Activated naive CD4-positive, alpha-beta T cell treated with Interleukin-2 at 50 U/mL for 16 hours (primary cell): ENCODE data around the gene ANAPC5.

Source experiments
- DNase-seq: peaks from one replicate; pipeline ENCODE4 v3.0.0-alpha.2; 2020

Gene ANAPC5

DNA sequence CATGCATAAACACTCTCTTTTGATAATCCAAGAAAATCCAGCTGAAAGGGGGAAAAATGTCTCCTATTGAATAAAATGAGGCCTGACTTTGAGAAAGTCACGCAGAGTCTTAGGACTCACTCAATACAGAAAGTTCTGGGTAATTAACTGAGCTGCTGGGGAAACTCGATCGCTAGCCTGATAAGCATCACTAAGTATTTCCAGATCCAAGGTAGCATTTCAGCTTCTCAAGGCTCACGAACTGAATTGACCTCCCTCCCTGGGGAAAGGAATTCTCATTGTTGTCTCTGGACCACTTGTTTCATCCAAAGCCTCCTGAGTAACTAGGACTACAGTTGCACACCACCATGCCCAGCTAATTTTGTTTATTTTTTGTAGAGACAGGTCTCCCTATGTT is 13.8 kb upstream of the ANAPC5 start:
- DNase-seq, result no peak

GRCh38 chr12:121365416-121366062 is 13.3 kb upstream of the ANAPC5 start:
- DNase-seq, result no peak

DNA sequence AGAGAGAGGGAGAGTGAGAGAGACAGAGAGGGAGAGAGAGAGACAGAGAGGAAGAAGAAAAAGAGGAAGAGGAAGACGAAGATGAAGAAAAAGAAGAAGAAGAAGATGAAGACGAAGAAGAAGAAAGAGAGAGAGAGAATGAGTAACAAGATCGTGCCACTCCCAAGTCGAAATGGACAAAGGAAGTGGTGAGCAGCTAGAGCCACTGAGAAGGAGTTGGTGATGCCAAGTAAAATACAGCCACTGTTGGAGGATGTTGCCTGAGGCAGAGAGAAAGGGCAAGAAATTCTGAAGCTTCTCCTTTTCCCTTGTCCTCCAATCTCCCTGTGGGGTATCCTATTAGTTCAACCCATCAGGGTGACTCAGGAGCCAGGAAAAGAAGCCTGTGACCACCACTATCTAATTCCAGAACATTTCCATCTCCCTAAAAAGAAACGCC is 12.5 kb upstream of the ANAPC5 start:
- DNase-seq, result no peak

DNA sequence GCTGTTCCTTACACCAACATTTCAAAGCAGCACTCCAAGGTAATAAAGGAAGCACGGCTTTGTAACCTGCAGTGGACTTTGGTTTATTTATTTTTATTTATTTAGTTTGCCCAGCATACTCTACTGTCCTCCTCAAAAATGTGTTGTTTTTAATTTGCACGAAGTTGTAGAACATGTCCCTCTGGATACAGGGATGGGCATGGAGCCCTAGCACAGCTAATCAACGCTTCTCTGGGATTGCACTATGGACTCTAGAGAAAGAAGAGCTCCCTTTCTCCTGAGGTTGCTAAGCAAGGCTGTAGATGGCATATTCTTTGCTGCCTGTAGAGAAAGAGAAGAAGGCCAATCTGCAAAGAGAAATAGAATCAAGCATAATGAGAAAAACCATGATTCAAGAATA is 5.9 kb upstream of the ANAPC5 start:
- DNase-seq, result no peak

- DNase-seq, result no peak
Measured at GRCh38 chr12:121357331-121357730, 5.1 kb upstream of the ANAPC5 start.

DNA sequence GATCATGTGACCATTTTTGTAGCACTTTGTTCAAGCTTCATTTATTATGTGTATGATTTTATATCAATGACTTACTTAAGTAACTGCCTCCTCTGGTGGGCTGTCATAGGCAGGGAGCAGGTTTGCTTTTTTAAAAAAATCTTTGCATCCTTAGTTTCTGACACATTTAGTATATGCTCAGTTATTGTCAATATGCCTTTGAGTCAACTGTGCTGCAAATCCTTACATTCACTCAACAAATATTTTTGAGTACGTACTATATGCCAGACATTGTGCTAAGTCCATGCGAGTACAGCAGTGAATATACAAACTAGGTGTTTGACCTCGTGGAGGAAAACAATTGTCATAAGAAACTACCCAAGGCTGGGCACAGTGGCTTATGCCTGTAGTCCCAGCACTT is 4.4 kb upstream of the ANAPC5 start:
- DNase-seq, result no peak

- DNase-seq, result no peak
Measured at GRCh38 chr12:121355818-121356217, 3.6 kb upstream of the ANAPC5 start.

DNA sequence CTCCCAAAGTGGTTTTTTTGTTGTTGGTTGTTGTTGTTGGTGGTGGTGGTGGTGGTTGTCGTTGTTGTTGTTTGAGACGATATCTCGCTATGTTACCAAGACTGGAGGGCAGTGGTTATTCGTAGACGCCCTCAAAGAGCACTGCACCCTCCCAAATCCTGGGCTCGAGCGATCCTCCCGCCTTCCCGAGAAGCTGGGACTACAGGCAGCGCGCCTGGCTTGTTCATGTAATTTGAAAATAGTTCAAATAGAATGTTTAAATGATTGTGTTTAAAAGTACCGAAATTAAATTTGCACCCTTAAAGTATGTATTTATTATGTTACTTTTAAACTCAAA is 439 bp upstream of the ANAPC5 start:
- no peak for DNase-seq

GRCh38 chr12:121346747-121347146 is 5.5 kb downstream of the ANAPC5 start:
- DNase-seq, result no peak

GRCh38 chr12:121345151-121345815 is 6.9 kb downstream of the ANAPC5 start:
- DNase-seq, result no peak

DNA sequence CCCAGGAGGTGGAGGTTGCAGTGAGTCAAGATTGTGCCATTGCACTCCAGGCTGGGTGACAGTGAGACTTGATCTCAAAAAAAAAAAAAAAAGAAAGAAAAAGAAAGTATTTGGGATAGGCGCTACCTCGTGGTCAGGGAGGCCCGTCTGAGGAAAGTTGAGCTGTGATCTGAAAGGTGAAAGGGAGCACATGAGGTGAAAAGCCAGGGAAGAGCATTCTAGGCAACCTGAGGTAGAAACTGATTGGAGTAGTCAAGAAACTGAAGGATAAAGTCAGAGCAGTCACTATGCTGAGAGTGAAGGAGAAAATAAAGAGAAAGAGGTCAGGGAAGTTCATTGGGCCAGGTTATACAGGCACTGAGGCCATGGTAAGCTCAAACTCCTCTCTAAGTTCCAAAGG is 7.7 kb downstream of the ANAPC5 start:
- no peak for DNase-seq

GRCh38 chr12:121337416-121337815 is 14.8 kb downstream of the ANAPC5 start:
- DNase-seq, result no peak

GRCh38 chr12:121334513-121335343 is 17.5 kb downstream of the ANAPC5 start:
- no peak for DNase-seq

- no peak for DNase-seq
Measured at GRCh38 chr12:121333747-121334146, 18.5 kb downstream of the ANAPC5 start.

DNA sequence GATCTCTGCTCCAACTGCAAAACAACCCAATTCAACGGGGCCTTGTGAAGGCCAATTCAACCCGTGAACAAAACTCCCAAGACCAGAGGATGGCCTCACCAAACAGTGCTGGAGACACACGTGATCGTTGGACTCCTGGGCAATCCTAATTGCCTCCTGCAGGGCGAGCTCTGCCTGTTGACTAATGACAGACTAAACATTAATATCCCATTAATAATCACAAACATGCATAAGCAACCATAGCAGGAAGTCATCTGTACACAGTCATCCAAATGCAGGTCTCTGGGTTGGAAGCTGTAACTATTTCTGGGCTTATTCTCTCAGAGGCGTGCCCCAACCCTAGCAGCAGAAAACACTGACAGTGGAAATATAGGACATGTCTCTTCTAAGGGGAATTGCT is 21.0 kb downstream of the ANAPC5 start:
- DNase-seq, result no peak

- DNase-seq, result no peak
Measured at GRCh38 chr12:121330692-121331091, 21.5 kb downstream of the ANAPC5 start.

DNA sequence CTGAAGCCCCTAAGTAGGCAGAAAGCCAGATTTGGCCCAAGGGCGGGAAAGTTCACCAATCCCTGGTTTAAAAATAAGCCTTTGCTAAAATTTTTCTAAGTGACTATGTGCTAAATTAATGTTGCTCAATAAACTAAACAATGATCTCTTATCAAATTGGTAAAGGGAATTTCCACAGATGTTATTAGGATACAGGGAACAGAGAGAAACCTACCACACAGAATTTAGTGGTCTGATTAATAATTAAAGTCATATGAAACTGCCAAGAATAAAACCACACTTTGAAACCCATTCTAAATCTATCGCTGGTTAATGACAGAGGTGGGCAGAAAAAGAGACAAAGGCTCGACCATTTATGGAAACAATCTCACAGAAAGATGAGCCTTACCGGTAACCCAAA is 22.0 kb downstream of the ANAPC5 start:
- DNase-seq, result no peak

GRCh38 chr12:121328620-121329019 is 23.6 kb downstream of the ANAPC5 start:
- no peak for DNase-seq

- no peak for DNase-seq
Measured at GRCh38 chr12:121326996-121327674, 25.1 kb downstream of the ANAPC5 start.

DNA sequence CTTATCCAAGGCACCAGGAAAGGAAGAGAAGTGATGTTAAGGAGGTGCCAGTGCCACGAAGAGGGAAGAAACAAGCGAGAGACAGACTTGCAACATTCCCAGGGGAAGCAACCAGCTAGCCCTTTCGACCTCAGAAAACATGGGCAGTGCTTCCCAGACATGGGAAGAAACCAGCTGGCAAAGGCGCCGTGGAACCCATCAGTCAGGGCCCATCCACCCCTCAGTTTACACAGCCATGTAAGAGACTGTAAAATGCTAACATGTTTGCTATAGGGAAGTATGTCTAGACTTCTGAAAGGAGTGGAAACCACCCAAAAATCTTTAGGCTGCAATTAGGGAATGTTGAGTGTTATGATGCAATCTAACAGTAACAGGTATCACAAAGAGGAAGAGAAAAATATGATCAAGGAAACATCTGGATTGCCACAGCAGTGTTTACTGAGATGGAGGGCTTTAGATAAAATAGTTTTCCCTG is 26.3 kb downstream of the ANAPC5 start:
- no peak for DNase-seq

- no peak for DNase-seq
Measured at GRCh38 chr12:121323908-121324307, 28.3 kb downstream of the ANAPC5 start.

GRCh38 chr12:121318121-121318520 is 34.1 kb downstream of the ANAPC5 start:
- DNase-seq, result no peak

GRCh38 chr12:121314431-121314830 is 37.8 kb downstream of the ANAPC5 start:
- DNase-seq, result no peak
